GM21528 (cell line): ENCODE measurements around the gene FAM13A.

Experiments
- ATAC-seq: cut with Tn5 transposase; IDR thresholded peaks from one replicate; pipeline ENCODE4 v1.9.1; 2021; ENCODE audit warnings: mild to moderate bottlenecking, moderate library complexity; ENCODE audit not compliant: unreplicated experiment, low FRiP score

Gene FAM13A

GRCh38 chr4:88792821-88793220 is 264.2 kb downstream of the FAM13A start:
- no peak for ATAC-seq

- ATAC-seq: no peak
Measured at GRCh38 chr4:88792268-88792781, 264.7 kb downstream of the FAM13A start.

GRCh38 chr4:88791274-88791673 is 265.7 kb downstream of the FAM13A start:
- no peak for ATAC-seq

- ATAC-seq: no peak
Measured at GRCh38 chr4:88788895-88789294, 268.1 kb downstream of the FAM13A start.

- ATAC-seq: no peak
Measured at GRCh38 chr4:88788424-88788823, 268.6 kb downstream of the FAM13A start.

- no peak for ATAC-seq
Measured at GRCh38 chr4:88786011-88786410, 271.0 kb downstream of the FAM13A start.

GRCh38 chr4:88780389-88780788 is 276.6 kb downstream of the FAM13A start:
- no peak for ATAC-seq

- no peak for ATAC-seq
Measured at GRCh38 chr4:88779431-88779830, 277.6 kb downstream of the FAM13A start.

GRCh38 chr4:88775529-88775928 is 281.5 kb downstream of the FAM13A start:
- no peak for ATAC-seq

- ATAC-seq: no peak
Measured at GRCh38 chr4:88775026-88775425, 282.0 kb downstream of the FAM13A start.

- ATAC-seq: no peak
Measured at GRCh38 chr4:88771883-88772450, 285.0 kb downstream of the FAM13A start.

- ATAC-seq: no peak
Measured at GRCh38 chr4:88765729-88766128, 291.3 kb downstream of the FAM13A start.

GRCh38 chr4:88763075-88763474 is 293.9 kb downstream of the FAM13A start:
- no peak for ATAC-seq

GRCh38 chr4:88761861-88762523 is 295.0 kb downstream of the FAM13A start:
- ATAC-seq: no peak

GRCh38 chr4:88761342-88761741 is 295.6 kb downstream of the FAM13A start:
- no peak for ATAC-seq

- no peak for ATAC-seq
Measured at GRCh38 chr4:88759895-88760290, 297.1 kb downstream of the FAM13A start.

GRCh38 chr4:88759039-88759894 is 297.7 kb downstream of the FAM13A start:
- no peak for ATAC-seq

- ATAC-seq: no peak
Measured at GRCh38 chr4:88758264-88758663, 298.7 kb downstream of the FAM13A start.

- ATAC-seq: no peak
Measured at GRCh38 chr4:88757776-88758175, 299.2 kb downstream of the FAM13A start.

GRCh38 chr4:88757067-88757466 is 299.9 kb downstream of the FAM13A start:
- no peak for ATAC-seq

- ATAC-seq: no peak
Measured at GRCh38 chr4:88756149-88756548, 300.8 kb downstream of the FAM13A start.
